ENCODE results near the gene EIF2B1. TPM values are rescaled to one million over a fixed set of nuclear protein-coding genes. Genes with fewer than 3 reads are reported as not detected.
A peak's percentile ranks its signal among the peaks of the same experiment; 100 is the strongest.

The EIF2B1 gene
- total RNA-seq, 1 experiment from 2014 or later: 41.7 TPM

DNA sequence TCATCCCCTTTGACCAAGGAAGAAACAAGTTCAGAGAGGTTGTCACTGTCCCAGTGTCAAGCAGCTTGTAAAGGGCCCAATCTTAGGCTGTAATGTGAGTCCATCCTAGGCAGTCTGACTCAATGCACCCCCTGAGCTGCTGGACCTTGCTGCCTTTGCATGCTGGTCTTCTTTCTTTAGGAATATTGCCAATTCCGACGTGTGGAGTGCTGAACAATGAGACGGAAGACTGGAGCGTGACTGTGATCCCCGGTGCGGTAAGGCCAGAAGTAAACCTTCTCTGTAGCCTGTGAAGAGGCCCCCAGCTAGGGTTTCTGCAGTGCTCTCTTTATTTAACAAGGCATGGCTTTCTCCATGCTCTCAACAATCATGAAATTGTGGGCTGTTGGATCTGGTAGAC, 38.4 kb upstream of the EIF2B1 start:
- TF ChIP-seq CBX3 (IDR thresholded peaks at IDR 0.05; ENCODE audit: low read depth): no peak
- TF ChIP-seq, protein P1, sequence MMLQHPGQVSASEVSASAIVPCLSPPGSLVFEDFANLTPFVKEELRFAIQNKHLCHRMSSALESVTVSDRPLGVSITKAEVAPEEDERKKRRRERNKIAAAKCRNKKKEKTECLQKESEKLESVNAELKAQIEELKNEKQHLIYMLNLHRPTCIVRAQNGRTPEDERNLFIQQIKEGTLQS (IDR thresholded peaks at IDR 0.05): no peak
- no peak for TF ChIP-seq ELF1 (IDR thresholded peaks at IDR 0.05; ENCODE audit: borderline replicate concordance, low read depth)
- TF ChIP-seq, protein P2, sequence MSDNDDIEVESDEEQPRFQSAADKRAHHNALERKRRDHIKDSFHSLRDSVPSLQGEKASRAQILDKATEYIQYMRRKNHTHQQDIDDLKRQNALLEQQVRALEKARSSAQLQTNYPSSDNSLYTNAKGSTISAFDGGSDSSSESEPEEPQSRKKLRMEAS (IDR thresholded peaks at IDR 0.05): no peak
- TF ChIP-seq YY1 (IDR thresholded peaks at IDR 0.05; ENCODE audit: extremely low read depth, insufficient replicate concordance, low read depth, low read length): no peak
- TF ChIP-seq FOSL1 (IDR thresholded peaks at IDR 0.05; ENCODE audit: low read depth): no peak
- BruUV-seq (replicated peaks): no TSS peak
- ChIA-PET RAD21 (ENCODE audit: low non-redundant PET in 1 of 2, low total read pairs in 2 of 2, uncharacterized antibody in 2 of 2, unreplicated experiment in 2 of 2) (no interaction called here), POLR2A (no interaction called here), CTCF (interaction anchor here (1.0 kb wide), 1 partner anchor 11 kb away, joined by 3 read pairs; no protein-coding TSS in a partner anchor)
- DNase-seq (ENCODE audit: low read depth, low spot score) (no peak), ATAC-seq (no peak)
- Histone ChIP-seq H3K4me2 (ENCODE audit: low read length) (peak overlapping the region; percentile 90), H3K9me2 (ENCODE audit: insufficient read depth) (no peaks in the 10 kb centered on the region), H3K4me1 (ENCODE audit: control insufficient read depth in 1 of 2, insufficient read depth in 2 of 2, low read length in 2 of 2) (peaks cover 9 to 10% of the 10 kb centered on the region in 2 experiments), H3K27me3 (ENCODE audit: insufficient read depth, low read length) (no peaks in the 10 kb centered on the region), H3K9ac (ENCODE audit: low read length) (no peak overlapping the region), H2AFZ (ENCODE audit: low read depth, low read length, poor library complexity, severe bottlenecking) (no peak overlapping the region), H3K4me3 (replicated peaks in 1 of 2; ENCODE audit: low read depth in 1 of 2, low read length in 2 of 2) (peak overlapping the region; percentile 73 to 83), H3K79me2 (ENCODE audit: insufficient read depth, low read length) (no peaks in the 10 kb centered on the region), H3K27ac (ENCODE audit: low read depth, low read length) (no peak overlapping the region), H3K9me3 (ENCODE audit: control insufficient read depth in 1 of 2, insufficient read depth in 1 of 2, low read depth in 1 of 2, low read length in 2 of 2) (no peaks in the 10 kb centered on the region), H4K20me1 (ENCODE audit: insufficient read depth) (no peaks in the 10 kb centered on the region), H3K36me3 (ENCODE audit: control insufficient read depth in 1 of 2, insufficient read depth in 2 of 2, low read length in 2 of 2) (peaks cover 0 to 3% of the 10 kb centered on the region in 2 experiments; a peak in 1 of 4 replicates)
- intact Hi-C loops (cut with micrococcal nuclease): no loop called here

DNA sequence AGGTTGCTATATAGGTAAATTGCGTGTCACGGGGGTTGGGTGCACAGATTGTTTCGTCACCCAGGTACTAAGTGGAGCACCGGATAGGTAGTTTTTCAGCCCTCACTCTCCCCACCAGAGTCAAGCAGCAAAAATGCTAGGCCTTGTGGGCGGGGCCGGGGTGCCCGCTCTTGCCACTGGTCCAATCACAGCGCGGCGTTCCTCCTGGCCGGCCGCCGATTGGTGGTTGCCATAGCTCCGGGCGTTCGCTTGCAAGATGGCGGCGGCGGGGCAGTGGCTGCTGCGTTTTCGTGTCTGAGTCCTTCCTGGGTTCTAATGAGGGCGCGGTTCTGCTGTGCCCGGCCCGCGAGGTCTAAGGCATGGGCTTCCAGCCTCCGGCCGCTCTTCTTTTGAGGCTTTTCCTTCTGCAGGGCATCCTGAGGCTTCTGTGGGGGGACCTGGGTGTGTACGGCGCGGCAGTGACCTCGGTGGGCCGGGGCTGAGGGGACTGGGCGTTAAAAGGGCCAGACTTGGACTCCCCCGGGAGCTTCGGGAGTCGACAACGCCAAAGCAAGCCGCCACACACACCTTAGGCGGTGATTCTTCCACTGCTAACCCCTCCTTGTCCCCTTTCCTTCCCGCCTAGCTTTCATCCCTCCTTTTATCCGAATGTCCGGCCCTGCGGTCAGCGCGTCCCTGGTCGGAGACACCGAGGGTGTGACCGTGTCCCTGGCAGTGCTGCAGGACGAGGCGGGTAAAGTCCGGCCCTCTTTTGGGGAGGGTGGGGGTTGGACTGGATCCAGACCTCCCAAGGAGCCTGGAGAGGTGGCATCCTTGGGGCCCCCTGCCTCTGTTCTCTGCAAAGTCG, 37.6 kb upstream of the EIF2B1 start, which contains the start of gene TCTN2:
TSS of gene TCTN2 (plus strand) at position 232 of the 847 bp plus-strand sequence. CDS start at position 360, 128 bp downstream.
- intact Hi-C loops (cut with micrococcal nuclease): no loop called here
- POLR2A ChIA-PET: no interaction called here

More for the DNA sequence above, 37.6 kb upstream of the EIF2B1 start, which contains the start of gene TCTN2:
- H3K9ac ChIP-seq (ENCODE audit: low read length): peak within 1 kb of the TSS; percentile 69
- peak within 1 kb of the TSS; percentile 94 for H2AFZ ChIP-seq (ENCODE audit: low read depth, low read length, poor library complexity, severe bottlenecking)
- ATAC-seq: peak; percentile 100
- DNase-seq (ENCODE audit: low read depth, low spot score): peak; percentile 74
- H3K4me3 ChIP-seq (replicated peaks in 1 of 2; ENCODE audit: low read depth in 1 of 2, low read length in 2 of 2): peak within 1 kb of the TSS; percentile 73 to 83
- H3K27me3 ChIP-seq (ENCODE audit: insufficient read depth, low read length): no peaks in the 10 kb centered on the region
- H3K79me2 ChIP-seq (ENCODE audit: insufficient read depth, low read length): no peaks in the 10 kb centered on the region
- 0 out of 2 replicates have a peak within 1 kb of the TSS, but pooled peaks have one; percentile 30 for H3K27ac ChIP-seq (ENCODE audit: low read depth, low read length)
- peak within 1 kb of the TSS; percentile 90 for H3K4me2 ChIP-seq (ENCODE audit: low read length)
- TF ChIP-seq SP1 (IDR thresholded peaks at IDR 0.05; ENCODE audit: low read depth): peak; percentile 61; the same call in 1 of the 2 replicates
- TF ChIP-seq POLR2AphosphoS5 (IDR thresholded peaks at IDR 0.05; ENCODE audit: low read depth, low read length): peak; percentile 57
- no peak for TF ChIP-seq RAD21 (IDR thresholded peaks at IDR 0.05; ENCODE audit: low read depth)
- TF ChIP-seq YY1 (IDR thresholded peaks at IDR 0.05; ENCODE audit: extremely low read depth, insufficient replicate concordance, low read depth, low read length): peak; percentile 95
- peak; percentile 40; the same call in 1 of the 2 replicates for TF ChIP-seq ZFX (IDR thresholded peaks at IDR 0.05)
- TF ChIP-seq POLR2A (IDR thresholded peaks at IDR 0.05; ENCODE audit: borderline replicate concordance, extremely low read depth, insufficient read depth, insufficient read length): no peak
- peaks cover 0 to 3% of the 10 kb centered on the region in 2 experiments; a peak in 1 of 4 replicates for H3K36me3 ChIP-seq (ENCODE audit: control insufficient read depth in 1 of 2, insufficient read depth in 2 of 2, low read length in 2 of 2)
- ChIA-PET CTCF (interaction anchor here (1.0 kb wide), 1 partner anchor 10 kb away, joined by 3 read pairs; no protein-coding TSS in a partner anchor), RAD21 (ENCODE audit: low non-redundant PET in 1 of 2, low total read pairs in 2 of 2, uncharacterized antibody in 2 of 2, unreplicated experiment in 2 of 2) (no interaction called here)
- H3K9me3 ChIP-seq (ENCODE audit: control insufficient read depth in 1 of 2, insufficient read depth in 1 of 2, low read depth in 1 of 2, low read length in 2 of 2): no peaks in the 10 kb centered on the region
- H4K20me1 ChIP-seq (ENCODE audit: insufficient read depth): no peaks in the 10 kb centered on the region
- TSS peak; percentile 75 for BruUV-seq (replicated peaks)
- H3K4me1 ChIP-seq (ENCODE audit: control insufficient read depth in 1 of 2, insufficient read depth in 2 of 2, low read length in 2 of 2): peaks cover 9 to 10% of the 10 kb centered on the region in 2 experiments
- no peaks in the 10 kb centered on the region for H3K9me2 ChIP-seq (ENCODE audit: insufficient read depth)

Data from HCT116 (cell line).